GM21786 (cell line): ENCODE results near the gene SHC4.
A peak's percentile ranks its signal among the peaks of the same experiment; 100 is the strongest.

Source experiments
- ATAC-seq: cut with Tn5 transposase; IDR thresholded peaks from one replicate; pipeline ENCODE4 v1.9.1; 2021; ENCODE audit not compliant: unreplicated experiment

SHC4 gene, protein sequence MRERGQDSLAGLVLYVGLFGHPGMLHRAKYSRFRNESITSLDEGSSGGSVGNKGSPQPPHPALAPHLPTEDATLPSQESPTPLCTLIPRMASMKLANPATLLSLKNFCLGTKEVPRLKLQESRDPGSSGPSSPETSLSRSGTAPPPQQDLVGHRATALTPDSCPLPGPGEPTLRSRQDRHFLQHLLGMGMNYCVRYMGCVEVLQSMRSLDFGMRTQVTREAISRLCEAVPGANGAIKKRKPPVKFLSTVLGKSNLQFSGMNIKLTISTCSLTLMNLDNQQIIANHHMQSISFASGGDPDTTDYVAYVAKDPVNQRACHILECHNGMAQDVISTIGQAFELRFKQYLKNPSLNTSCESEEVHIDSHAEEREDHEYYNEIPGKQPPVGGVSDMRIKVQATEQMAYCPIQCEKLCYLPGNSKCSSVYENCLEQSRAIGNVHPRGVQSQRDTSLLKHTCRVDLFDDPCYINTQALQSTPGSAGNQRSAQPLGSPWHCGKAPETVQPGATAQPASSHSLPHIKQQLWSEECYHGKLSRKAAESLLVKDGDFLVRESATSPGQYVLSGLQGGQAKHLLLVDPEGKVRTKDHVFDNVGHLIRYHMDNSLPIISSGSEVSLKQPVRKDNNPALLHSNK

GRCh38 chr15:48963524-48964113 lies at the start of gene SHC4:
TSS of gene SHC4 (minus strand) at chr15:48963919. CDS start at chr15:48963015, 904 bp downstream.
- no peak for ATAC-seq

DNA sequence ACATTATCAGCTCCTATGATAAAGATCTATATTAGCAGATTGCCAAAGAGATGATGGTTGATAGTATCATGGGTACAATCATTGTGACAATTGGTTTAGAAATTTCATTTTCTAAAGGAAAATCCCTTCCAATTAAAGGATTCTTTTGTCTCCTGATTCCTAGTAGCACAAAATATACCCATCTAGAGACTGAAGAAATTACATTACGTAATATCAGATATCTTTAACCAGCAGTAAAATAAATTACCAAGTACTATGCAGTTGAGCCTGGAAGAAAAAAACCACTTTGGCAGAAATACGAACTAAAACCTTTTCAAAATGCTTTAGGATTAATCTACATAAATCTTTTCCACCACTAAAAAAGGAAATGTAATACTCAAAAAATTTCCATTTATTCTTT lies 35.6 kb upstream of the SHC4 start:
- no peak for ATAC-seq

GRCh38 chr15:48996276-48996675 lies 32.6 kb upstream of the SHC4 start:
- no peak for ATAC-seq

GRCh38 chr15:48993380-48993779 lies 29.7 kb upstream of the SHC4 start:
- ATAC-seq = no peak

DNA sequence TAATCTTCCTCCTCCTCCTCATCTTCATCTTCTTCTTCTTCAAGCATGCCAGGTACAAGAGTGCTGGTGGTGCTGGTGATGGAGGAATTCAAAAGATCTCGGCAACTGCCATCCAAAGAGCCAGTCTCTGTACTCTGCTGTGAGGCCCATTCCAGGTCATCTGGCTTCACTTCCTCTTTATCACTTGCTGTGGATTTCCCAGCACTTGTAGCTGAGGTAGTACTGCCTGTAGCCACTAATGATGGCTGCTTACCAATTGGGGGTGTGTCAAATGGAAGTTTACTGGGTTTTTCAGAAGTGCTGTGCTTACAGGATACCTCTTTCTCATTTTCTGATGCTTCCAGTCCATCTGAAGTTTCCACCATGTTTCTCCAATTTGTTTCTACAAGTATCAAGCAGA lies 28.8 kb upstream of the SHC4 start:
- peak; percentile 84 for ATAC-seq

GRCh38 chr15:48992096-48992495 lies 28.4 kb upstream of the SHC4 start:
- no peak for ATAC-seq

- no peak for ATAC-seq
Observed at GRCh38 chr15:48989170-48989569, 25.5 kb upstream of the SHC4 start.

- ATAC-seq = no peak
Observed at GRCh38 chr15:48987142-48987541, 23.4 kb upstream of the SHC4 start.

DNA sequence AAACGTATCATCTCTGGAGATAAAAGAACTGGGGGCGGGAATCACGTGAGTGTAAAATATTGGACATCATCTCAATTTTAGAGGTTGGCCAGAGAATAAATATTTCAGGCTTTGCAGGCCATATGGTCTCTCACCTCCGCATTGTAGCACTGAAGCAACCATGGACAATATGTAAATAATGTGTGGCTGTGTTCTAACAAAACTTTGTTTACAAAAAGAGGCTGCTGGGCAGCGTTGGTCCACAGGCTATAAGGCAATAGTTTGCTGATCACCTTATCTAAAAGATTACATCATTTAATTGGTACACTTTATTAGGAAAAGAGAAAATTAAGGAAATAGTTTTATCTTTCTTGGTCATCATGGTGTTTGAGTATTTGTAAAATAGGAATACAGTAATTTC lies 22.5 kb upstream of the SHC4 start:
- no peak for ATAC-seq

- no peak for ATAC-seq
Observed at GRCh38 chr15:48985516-48985915, 21.8 kb upstream of the SHC4 start.

GRCh38 chr15:48984811-48985352 lies 21.2 kb upstream of the SHC4 start:
- ATAC-seq = no peak

DNA sequence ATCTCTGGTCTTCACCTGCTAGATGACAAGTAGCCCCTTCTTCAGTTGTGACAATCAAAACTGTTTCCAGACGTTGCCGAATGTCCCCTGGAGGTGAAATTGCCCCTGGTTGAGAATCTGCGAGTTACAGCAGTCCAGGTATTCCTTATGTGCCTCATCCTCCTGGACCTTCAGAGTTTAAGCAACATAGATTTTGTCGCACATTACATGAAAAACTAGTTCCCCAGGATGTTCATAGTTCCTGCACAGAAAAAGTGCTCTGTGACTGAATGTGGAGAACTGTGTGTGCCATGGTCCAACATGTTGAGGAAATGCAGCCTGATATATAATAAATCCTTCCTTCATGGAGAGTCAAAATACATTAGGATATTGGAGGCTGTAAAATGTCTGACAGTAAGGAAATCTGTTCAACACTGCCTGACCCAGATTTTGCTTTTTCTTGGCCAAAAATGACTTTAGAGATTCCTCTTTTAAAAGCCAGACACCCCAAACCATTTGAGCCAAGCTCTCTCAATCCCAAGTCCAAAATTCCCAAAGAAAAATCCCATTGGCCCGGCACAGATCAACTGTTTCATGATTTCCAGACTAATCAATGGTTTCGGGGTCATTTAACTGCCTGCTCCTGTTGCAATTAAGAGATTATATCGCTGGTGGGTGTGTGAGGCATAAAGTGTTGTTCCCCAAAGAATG lies 20.4 kb upstream of the SHC4 start:
- ATAC-seq = no peak

DNA sequence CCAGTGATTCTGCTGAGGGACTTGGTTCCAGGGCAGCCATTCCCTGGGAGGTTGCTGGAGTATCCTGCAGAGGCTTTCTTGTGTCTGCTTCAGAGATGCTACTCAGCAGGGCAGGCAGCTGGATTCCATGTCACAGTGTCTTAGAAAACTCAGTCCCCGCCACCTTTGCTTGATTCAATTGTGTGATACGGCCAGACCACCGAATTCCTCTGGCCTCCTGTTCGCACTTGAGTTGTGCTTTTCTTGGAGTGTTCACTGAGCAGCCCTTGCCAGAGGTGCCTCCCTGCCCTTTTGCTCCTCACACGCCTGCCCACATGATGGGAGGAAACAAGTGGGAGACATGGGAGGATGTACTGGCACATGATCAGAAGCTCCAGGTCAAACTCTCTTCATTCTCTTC lies 19.6 kb upstream of the SHC4 start:
- ATAC-seq = no peak

GRCh38 chr15:48981941-48982340 lies 18.2 kb upstream of the SHC4 start:
- no peak for ATAC-seq

GRCh38 chr15:48978638-48979037 lies 14.9 kb upstream of the SHC4 start:
- no peak for ATAC-seq

DNA sequence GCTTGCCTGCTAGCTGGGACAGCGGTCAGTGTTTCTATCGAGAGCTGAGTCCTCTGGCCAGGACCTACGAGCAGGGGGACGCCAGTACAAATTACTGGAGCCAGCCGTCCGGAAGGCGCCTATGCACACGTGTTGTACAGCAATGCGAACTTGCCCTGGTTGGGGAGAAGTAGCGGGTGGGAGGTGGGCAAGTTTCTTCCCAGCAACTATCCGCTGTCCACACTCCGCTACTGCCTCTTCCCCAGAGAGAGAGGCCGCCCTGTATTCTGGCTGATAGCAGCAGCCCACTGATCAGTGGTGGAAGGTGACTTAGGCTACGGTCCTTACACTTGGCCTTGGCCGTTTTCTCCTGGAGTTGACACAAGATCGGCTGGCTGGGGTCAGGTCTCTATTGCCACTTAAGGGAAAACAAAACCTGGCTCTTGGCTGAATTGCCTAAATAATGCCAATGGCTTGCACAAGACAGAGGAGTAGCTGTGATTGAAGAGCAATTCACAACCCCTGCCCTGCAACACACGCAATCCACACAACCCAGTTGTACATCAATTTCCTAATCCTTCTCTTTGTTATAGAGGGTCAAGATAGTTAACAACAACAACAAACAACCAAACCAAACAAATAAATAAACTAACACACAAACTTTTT lies 12.8 kb upstream of the SHC4 start:
- ATAC-seq = no peak

DNA sequence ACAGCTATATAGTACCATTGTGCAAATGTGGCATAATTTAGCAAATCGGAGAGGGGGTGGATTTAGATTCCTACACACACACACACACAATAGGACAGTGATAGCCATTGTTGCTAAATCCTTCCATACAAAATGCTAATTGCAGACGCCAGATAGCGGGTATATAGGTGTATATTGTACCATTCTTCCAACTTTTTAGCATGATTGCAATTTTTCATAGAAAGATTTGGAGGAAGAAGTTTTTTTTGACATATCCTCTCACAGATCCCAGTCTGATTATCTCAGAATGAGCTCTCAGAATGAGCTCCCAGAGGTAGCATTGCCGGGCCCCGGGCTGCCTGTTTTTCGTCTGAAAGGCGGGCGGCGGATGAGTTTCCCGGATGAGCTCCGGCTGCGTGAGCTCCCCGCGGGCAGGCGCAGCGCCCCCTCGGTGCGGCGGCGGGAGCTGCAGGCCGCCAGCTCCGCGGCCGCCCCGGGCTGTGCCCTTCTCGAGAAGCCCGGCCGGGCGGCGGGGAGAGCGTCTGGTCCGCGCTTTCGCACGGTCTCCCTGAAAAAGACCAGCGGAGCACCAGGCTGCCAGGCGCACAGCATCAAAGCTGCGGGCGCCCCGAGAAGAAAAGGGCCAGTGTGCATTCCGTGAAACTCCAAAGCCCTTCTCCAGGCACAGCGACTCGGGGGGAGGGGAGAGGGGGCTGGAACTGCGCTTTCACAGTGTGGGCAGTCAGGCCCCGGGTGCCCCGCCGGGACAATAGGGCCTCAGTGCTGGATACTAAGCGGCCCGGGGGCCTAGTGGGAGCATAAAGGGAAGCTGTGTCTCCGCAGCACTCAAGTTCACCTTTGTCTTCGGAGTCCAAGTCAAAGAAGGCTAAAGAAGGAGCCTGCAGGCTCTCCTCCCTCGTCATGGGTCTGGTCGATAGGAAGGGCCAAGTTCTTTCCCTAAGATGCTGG lies 12.0 kb upstream of the SHC4 start:
- ATAC-seq = peak; percentile 90

- ATAC-seq = no peak
Observed at GRCh38 chr15:48974882-48975281, 11.2 kb upstream of the SHC4 start.

DNA sequence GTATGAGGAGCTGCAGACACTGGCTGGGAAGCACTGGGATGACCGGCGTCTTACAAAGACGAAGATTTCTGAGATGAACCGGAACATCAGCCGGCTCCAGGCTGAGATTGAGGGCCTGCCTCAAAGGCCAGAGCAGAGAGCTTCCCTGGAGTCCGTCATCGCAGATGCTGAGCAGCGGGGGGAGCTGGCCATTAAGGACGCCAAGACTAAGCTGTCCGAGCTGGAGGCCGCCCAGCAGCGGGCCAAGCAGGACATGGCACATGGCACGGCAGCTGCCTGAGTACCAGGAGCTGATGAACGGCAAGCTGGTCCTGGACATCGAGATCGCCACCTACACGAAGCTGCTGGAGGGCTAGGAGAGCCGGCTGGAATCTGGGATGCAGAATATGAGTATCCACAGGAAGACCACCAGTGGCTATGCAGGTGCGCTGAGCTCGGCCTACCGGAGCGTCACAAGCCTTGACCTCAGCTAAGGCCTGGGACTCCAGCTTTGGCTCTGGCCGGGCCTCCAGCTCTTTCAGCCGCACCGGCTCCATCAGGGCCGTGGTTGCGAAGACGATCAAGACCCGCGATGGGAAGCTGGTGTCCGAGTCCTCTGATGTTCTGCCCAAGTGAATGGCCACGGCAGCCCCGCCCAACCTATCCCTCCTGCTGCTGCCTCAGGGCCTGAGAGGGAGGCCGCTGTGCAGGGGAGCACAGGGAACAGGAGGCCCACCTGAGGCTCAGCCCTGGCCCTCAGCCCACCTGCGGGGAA lies 9.2 kb upstream of the SHC4 start:
- no peak for ATAC-seq
